ENCODE data around the gene TTC6.

DNA sequence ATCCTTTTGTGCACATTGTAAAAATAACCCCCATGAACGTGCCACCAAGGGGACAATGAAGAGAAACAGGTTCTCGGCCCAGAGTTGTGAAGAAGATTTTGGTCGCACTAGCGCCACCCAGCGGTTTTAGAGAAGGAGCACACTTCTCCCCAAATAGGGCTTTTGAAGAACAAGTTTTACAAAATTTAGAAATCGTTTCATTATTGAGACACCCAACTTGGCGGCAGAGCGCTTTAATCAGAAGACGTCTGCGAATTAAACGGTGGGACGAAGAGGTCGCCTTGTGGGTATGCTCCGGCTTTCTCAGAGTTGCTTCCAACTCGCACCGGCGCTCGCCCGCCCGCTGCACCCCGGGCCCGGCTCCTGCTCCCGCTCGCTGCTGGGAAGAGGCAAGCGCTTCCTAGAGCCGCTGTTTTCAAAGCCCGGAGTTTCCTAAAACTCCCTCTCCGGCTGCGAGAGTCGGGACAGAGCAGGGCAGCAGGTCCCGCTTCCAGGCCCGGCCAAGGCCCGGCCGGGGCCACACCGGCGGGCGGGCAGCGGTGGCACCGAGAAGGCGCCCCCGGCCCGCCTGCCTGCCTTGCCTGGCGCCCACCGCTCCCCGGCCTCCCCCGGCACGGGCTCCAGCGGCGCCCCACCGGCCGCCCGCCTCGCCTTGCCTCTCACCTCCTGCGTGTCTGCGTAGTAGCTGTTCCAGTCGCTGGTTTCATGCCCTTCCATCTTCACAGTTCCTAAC lies 1.0 kb upstream of the TTC6 start:
- TF ChIP-seq, protein P1, sequence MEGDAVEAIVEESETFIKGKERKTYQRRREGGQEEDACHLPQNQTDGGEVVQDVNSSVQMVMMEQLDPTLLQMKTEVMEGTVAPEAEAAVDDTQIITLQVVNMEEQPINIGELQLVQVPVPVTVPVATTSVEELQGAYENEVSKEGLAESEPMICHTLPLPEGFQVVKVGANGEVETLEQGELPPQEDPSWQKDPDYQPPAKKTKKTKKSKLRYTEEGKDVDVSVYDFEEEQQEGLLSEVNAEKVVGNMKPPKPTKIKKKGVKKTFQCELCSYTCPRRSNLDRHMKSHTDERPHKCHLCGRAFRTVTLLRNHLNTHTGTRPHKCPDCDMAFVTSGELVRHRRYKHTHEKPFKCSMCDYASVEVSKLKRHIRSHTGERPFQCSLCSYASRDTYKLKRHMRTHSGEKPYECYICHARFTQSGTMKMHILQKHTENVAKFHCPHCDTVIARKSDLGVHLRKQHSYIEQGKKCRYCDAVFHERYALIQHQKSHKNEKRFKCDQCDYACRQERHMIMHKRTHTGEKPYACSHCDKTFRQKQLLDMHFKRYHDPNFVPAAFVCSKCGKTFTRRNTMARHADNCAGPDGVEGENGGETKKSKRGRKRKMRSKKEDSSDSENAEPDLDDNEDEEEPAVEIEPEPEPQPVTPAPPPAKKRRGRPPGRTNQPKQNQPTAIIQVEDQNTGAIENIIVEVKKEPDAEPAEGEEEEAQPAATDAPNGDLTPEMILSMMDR (IDR thresholded peaks at IDR 0.05): peak; percentile 45 to 68 (median 56)
- TF ChIP-seq EP300 (IDR thresholded peaks at IDR 0.05) (no peak), POLR2AphosphoS5 (IDR thresholded peaks at IDR 0.05) (no peak), POLR2A (IDR thresholded peaks at IDR 0.05) (peak in 1 of 4 donors; percentile 18)
